B cell (primary cell): Measurements from ENCODE around the gene SPEM2. TPM values are rescaled to one million over a fixed set of nuclear protein-coding genes. Genes with fewer than 3 reads are reported as not detected.

Experiments used
- ATAC-seq: fragments of 200-7000 bp; cut with Tn5 transposase; one replicate; pipeline ENCODE4 v1.10.0; 2021; ENCODE audit warnings: low read depth, mild to moderate bottlenecking, moderate number of reproducible peaks, moderate library complexity
- CTCF ChIA-PET: fragments of 350-600 bp; sonication (Branson Sonifier 250); formaldehyde crosslinking; loops from one replicate; lab custom pipeline; 2021; ENCODE audit warnings: antibody characterized with exemption, inconsistent platforms; lab: Charles Lee
- POLR2A ChIA-PET: fragments of 350-600 bp; sonication (Branson Sonifier 250); formaldehyde crosslinking; loops from one replicate; lab custom pipeline; 2021; ENCODE audit warnings: antibody characterized with exemption; lab: Charles Lee
- DNase-seq: peaks from one replicate; pipeline ENCODE4 v3.0.0; 2013
- H2AFZ ChIP-seq: 2 replicates; pipeline ENCODE4 v1.6.1; 2012; ENCODE audit warnings: mild to moderate bottlenecking, low read depth, low read length; ENCODE audit not compliant: insufficient read depth, poor library complexity, severe bottlenecking
- H3K27ac ChIP-seq, 2 donors: 1 replicate in 1 of 2; 2 replicates in 1 of 2; pipeline ENCODE4 v1.5.1; 2012 to 2013; ENCODE audit warnings: low read length in 2 of 2, mild to moderate bottlenecking in 2 of 2, moderate library complexity in 1 of 2
- H3K27me3 ChIP-seq, 4 experiments: fragments of 200-600 bp in 1 of 4; sonication (generic) in 1 of 4; replicated peaks in 1 of 4; 1 replicate in 2 of 4; 2 replicates in 2 of 4; pipeline versions ENCODE4 v1.6.1 to v1.7.0; 2013 to 2016; ENCODE audit warnings: low read length in 3 of 4, mild to moderate bottlenecking in 2 of 4, mixed read lengths in 1 of 4, moderate library complexity in 1 of 4; ENCODE audit not compliant: insufficient read depth in 4 of 4, control insufficient read depth in 3 of 4; ENCODE audit errors: control extremely low read depth in 1 of 4
- H3K36me3 ChIP-seq, 2 experiments: replicated peaks in 1 of 2; 1 replicate in 1 of 2; 2 replicates in 1 of 2; pipeline versions ENCODE4 v1.6.1 to v1.7.1; 2013; ENCODE audit warnings: low read length in 1 of 2; ENCODE audit not compliant: insufficient read depth in 2 of 2, control insufficient read depth in 1 of 2; ENCODE audit errors: control extremely low read depth in 1 of 2, extremely low read depth in 1 of 2
- H3K4me1 ChIP-seq, 2 donors: fragments of 200-600 bp in 1 of 2; sonication (generic) in 1 of 2; 1 replicate in 1 of 2; 2 replicates in 1 of 2; pipeline versions ENCODE4 v1.5.1 to v1.6.1; 2013 to 2017; ENCODE audit warnings: low read length in 2 of 2; ENCODE audit not compliant: control insufficient read depth in 2 of 2, insufficient read depth in 2 of 2
- H3K4me2 ChIP-seq: replicated peaks from 2 replicates; pipeline ENCODE3; 2012; ENCODE audit warnings: mild to moderate bottlenecking, low read depth, low read length; ENCODE audit not compliant: poor library complexity, severe bottlenecking
- H3K4me3 ChIP-seq, 5 experiments: fragments of 200-600 bp in 1 of 5; sonication (generic) in 1 of 5; 1 replicate in 3 of 5; 2 replicates in 2 of 5; pipeline versions ENCODE4 v1.5.1 to v1.7.0; 2011 to 2016; ENCODE audit warnings: low read length in 4 of 5, mild to moderate bottlenecking in 4 of 5, low read depth in 2 of 5, control low read depth in 1 of 5, moderate library complexity in 1 of 5; ENCODE audit not compliant: insufficient read depth in 1 of 5; ENCODE audit errors: control extremely low read depth in 1 of 5, extremely low read depth in 1 of 5
- H3K79me2 ChIP-seq: fragments of 200-600 bp; sonication (generic); one replicate; pipeline ENCODE4 v1.6.0; 2016; ENCODE audit warnings: low read length; ENCODE audit not compliant: control insufficient read depth, insufficient read depth
- H3K9ac ChIP-seq: fragments of 200-600 bp; sonication (generic); 2 replicates; pipeline ENCODE4 v1.6.1; 2017; ENCODE audit warnings: mild to moderate bottlenecking, low read length, moderate library complexity
- H3K9me3 ChIP-seq, 3 donors: one replicate each; pipeline versions ENCODE4 v1.6.1 to v1.7.1; 2013; ENCODE audit warnings: low read length in 2 of 3; ENCODE audit not compliant: control insufficient read depth in 2 of 3, insufficient read depth in 1 of 3; ENCODE audit errors: control extremely low read depth in 1 of 3
- H4K20me1 ChIP-seq: 2 replicates; pipeline ENCODE4 v1.6.0; 2012; ENCODE audit warnings: mild to moderate bottlenecking, low read length; ENCODE audit not compliant: insufficient read depth, control insufficient read depth, poor library complexity, severe bottlenecking
- H3K27ac Mint-ChIP-seq: one replicate; pipeline ENCODE4 v1.8.0; 2021; ENCODE audit warnings: mixed read lengths
- H3K27me3 Mint-ChIP-seq: one replicate; pipeline ENCODE4 v1.8.0; 2021; ENCODE audit warnings: mixed read lengths
- H3K4me1 Mint-ChIP-seq: one replicate; pipeline ENCODE4 v1.8.0; 2021; ENCODE audit warnings: mixed read lengths
- H3K4me3 Mint-ChIP-seq: one replicate; pipeline ENCODE4 v1.8.0; 2021; ENCODE audit warnings: mixed read lengths
- H3K9me3 Mint-ChIP-seq: one replicate; pipeline ENCODE4 v1.8.0; 2022; ENCODE audit warnings: mixed read lengths; ENCODE audit not compliant: insufficient read depth
- CTCF ChIP-seq: fragments of 200-600 bp; IDR thresholded peaks from one replicate; pipeline ENCODE4 v1.8.0; 2022; ENCODE audit warnings: antibody characterized with exemption, mild to moderate bottlenecking
- EZH2 ChIP-seq: IDR thresholded peaks from 2 replicates; pipeline ENCODE4 v1.6.1; 2012; ENCODE audit warnings: borderline replicate concordance, low read depth, mild to moderate bottlenecking, moderate library complexity, low read length; ENCODE audit not compliant: insufficient read depth, poor library complexity, severe bottlenecking
- WGBS: methylation state at CpG from one replicate; pipeline ENCODE4 v1.1.5; 2013; ENCODE audit warnings: missing lambda C conversion rate; ENCODE audit not compliant: insufficient coverage; 5-methylcytosine and 5-hydroxymethylcytosine counted together
- intact Hi-C: fragments of 100-400 bp; cut with micrococcal nuclease; formaldehyde crosslinking; loops from one replicate; pipeline ENCODE4 v1.10.0; 2022
- polyA plus RNA-seq: library from polyadenylated mRNA; depleted of rRNA; stranded (reverse); fragments of >200 nt; gene quantifications from 2 replicates; pipeline ENCODE4 v1.2.3, GENCODE V29; 2012
- total RNA-seq, 2 donors: library from RNA; stranded (reverse); fragments of 120-200 nt in 1 of 2; gene quantifications; 1 replicate in 1 of 2; 2 replicates in 1 of 2; pipeline versions ENCODE4 v1.2.3 to v1.2.4, GENCODE V29; 2013 to 2022

SPEM2 gene
- total and polyA plus RNA-seq, 2 donors (not counting 1 experiment from before 2014, with no cell fraction given), result not detected

- Mint-ChIP-seq H3K27me3 (no peaks in the 10 kb centered on the region), H3K4me3 (no peak overlapping the region), H3K9me3 (no peaks in the 10 kb centered on the region), H3K27ac (no peak overlapping the region), H3K4me1 (peaks cover 18% of the 10 kb centered on the region)
- intact Hi-C loops, result no loop called here
- H4K20me1 ChIP-seq, result peaks cover 41% of the 10 kb centered on the region
- CTCF ChIA-PET, result interaction anchor here (0.6 kb wide), 1 partner anchor 72 kb away, joined by 3 read pairs; no protein-coding TSS in a partner anchor
- no peak overlapping the region for H3K4me2 ChIP-seq
- H3K27me3 ChIP-seq, result no peaks in the 10 kb centered on the region
- H3K4me3 ChIP-seq, result no peak overlapping the region
- H3K4me1 ChIP-seq, result peaks cover 8 to 12% of the 10 kb centered on the region in 2 donors
- H2AFZ ChIP-seq, result no peak overlapping the region
- H3K36me3 ChIP-seq, result peaks cover 0 to 29% of the 10 kb centered on the region in 2 experiments
- TF ChIP-seq CTCF (no peak), EZH2 (no peak)
- WGBS, result 96% methylated on average over 5 of the region's 9 CpGs
- H3K79me2 ChIP-seq, result peaks cover 19% of the 10 kb centered on the region
- no peak for ATAC-seq
- DNase-seq, result no peak
- H3K9ac ChIP-seq, result no peak overlapping the region
- no peak overlapping the region for H3K27ac ChIP-seq
- no peaks in the 10 kb centered on the region for H3K9me3 ChIP-seq
- POLR2A ChIA-PET, result interaction anchor here (0.6 to 0.8 kb wide), 3 partner anchors 97 to 221 kb away, joined by 4 to 10 read pairs (median 6); no protein-coding TSS in a partner anchor
Observed at GRCh38 chr17:7464081-7464480, 38.7 kb downstream of the SPEM2 start.

DNA sequence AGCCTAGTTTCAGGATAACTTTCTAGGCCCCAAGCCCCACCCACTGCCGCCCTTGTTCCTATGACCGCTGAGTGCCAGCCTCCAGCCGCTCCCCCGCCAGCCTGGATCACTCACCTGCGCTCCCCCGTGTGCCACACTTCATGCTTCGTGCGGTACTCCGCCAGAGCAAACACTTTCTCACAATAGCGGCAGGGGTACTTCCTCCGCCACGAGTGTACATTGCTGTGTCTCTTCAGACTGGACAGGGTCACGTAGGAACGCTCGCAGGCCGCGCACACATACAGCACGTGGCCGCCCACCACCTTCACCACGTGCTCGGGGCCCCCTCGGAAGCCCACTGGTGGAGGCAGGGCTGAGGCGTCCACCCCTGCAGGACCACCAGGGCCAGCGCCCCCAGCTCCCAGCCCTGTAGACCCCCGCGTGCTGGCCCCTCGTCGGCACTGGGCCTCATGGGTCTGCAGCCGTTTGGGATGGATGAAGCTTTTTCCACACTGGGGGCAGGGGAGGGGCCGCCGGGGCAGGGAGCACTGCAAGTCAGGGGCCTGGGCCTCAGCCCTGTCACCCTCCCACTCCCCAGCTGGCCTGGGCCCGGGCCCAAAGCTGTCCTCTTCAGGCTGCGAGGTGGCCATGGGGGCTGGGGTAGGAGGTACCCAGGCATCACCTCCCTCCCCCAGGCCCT lies 40.3 kb downstream of the SPEM2 start:
- H3K79me2 ChIP-seq, result peaks cover 26% of the 10 kb centered on the region
- CTCF ChIA-PET, result no interaction called here
- peaks cover 18% of the 10 kb centered on the region for H3K4me1 Mint-ChIP-seq

More for the DNA sequence above, 40.3 kb downstream of the SPEM2 start:
- ATAC-seq, result no peak
- Histone ChIP-seq H3K27ac (no peak overlapping the region), H3K4me3 (no peak overlapping the region), H3K27me3 (no peaks in the 10 kb centered on the region), H4K20me1 (peaks cover 40% of the 10 kb centered on the region), H3K4me1 (peaks cover 8 to 12% of the 10 kb centered on the region in 2 donors), H3K9ac (no peak overlapping the region), H3K9me3 (no peaks in the 10 kb centered on the region), H3K36me3 (peaks cover 0 to 29% of the 10 kb centered on the region in 2 experiments), H3K4me2 (no peak overlapping the region), H2AFZ (no peak overlapping the region)
- no peak for TF ChIP-seq EZH2
- no peak overlapping the region for H3K4me3 Mint-ChIP-seq
- 97% methylated on average over 31 of the region's 33 CpGs for WGBS
- intact Hi-C loops, result no loop called here
- no peak for DNase-seq
- no peaks in the 10 kb centered on the region for H3K9me3 Mint-ChIP-seq
- H3K27me3 Mint-ChIP-seq, result no peaks in the 10 kb centered on the region
- POLR2A ChIA-PET, result interaction anchor here (0.6 to 1.3 kb wide), 4 partner anchors 11 to 88 kb away, joined by 3 to 4 read pairs (median 4); partner anchors contain the start of gene ZBTB4
- H3K27ac Mint-ChIP-seq, result no peak overlapping the region
